HL-60/S4 treated with phorbol 12-myristate 13-acetate at 8.2 ng/mL for 4 days and 3 days (cell line): ENCODE results near the gene MMP25.
"Not testable (repeated sequence)": the region's sequence is repeated elsewhere in the genome, so short reads cannot be mapped to it uniquely, and the experiment has no call there.

ENCODE experiments used
- in situ Hi-C: fragments of 300-500 bp; cut with MboI; formaldehyde crosslinking; loops from 2 replicates; pipeline ENCODE4 v1.15.0; 2022; ENCODE audit warnings: low sequenced_read_pairs

Gene MMP25

GRCh38 chr16:3028716-3029319 lies 17.5 kb upstream of the MMP25 start:
- in situ Hi-C loops, result no loop called here

- in situ Hi-C loops, result no loop called here
Measured at GRCh38 chr16:3029491-3030221, 16.7 kb upstream of the MMP25 start.

- in situ Hi-C loops, result no loop called here
Measured at GRCh38 chr16:3030222-3031212, 15.8 kb upstream of the MMP25 start.

- in situ Hi-C loops, result no loop called here
Measured at GRCh38 chr16:3032624-3033023, 13.7 kb upstream of the MMP25 start.

- in situ Hi-C loops, result no loop called here
Measured at GRCh38 chr16:3035289-3035971, 10.9 kb upstream of the MMP25 start.

GRCh38 chr16:3035972-3036725 lies 10.2 kb upstream of the MMP25 start:
- in situ Hi-C loops, result no loop called here

- in situ Hi-C loops, result no loop called here
Measured at GRCh38 chr16:3036726-3037315, 9.5 kb upstream of the MMP25 start, which contains the start of gene BICDL2. Gene BICDL2 (minus strand): TSS chr16:3036944. CDS start chr16:3035496, 1,448 bp downstream.

GRCh38 chr16:3038256-3038655 lies 8.1 kb upstream of the MMP25 start:
- in situ Hi-C loops, result no loop called here

GRCh38 chr16:3038896-3039295 lies 7.5 kb upstream of the MMP25 start:
- in situ Hi-C loops, result no loop called here

GRCh38 chr16:3042376-3042775 lies 4.0 kb upstream of the MMP25 start:
- in situ Hi-C loops, result no loop called here

GRCh38 chr16:3044708-3045107 lies 1.7 kb upstream of the MMP25 start:
- in situ Hi-C loops, result no loop called here

- in situ Hi-C loops, result no loop called here
Measured at GRCh38 chr16:3046641-3047386, 453 bp downstream of the MMP25 start.

GRCh38 chr16:3047387-3047720 lies 993 bp downstream of the MMP25 start:
- in situ Hi-C loops, result no loop called here

GRCh38 chr16:3049921-3050481 lies 3.6 kb downstream of the MMP25 start:
- in situ Hi-C loops, result no loop called here

GRCh38 chr16:3050487-3050886 lies 4.1 kb downstream of the MMP25 start:
- in situ Hi-C loops, result no loop called here

GRCh38 chr16:3051009-3051408 lies 4.6 kb downstream of the MMP25 start:
- in situ Hi-C loops, result no loop called here

GRCh38 chr16:3051494-3051893 lies 5.1 kb downstream of the MMP25 start:
- in situ Hi-C loops, result no loop called here

- in situ Hi-C loops, result not testable (repeated sequence)
Measured at GRCh38 chr16:3052571-3053329, 6.4 kb downstream of the MMP25 start.
